Measurements from ENCODE around the gene EIF5.

Gene EIF5

GRCh38 chr14:103360548-103360947 lies 26.5 kb downstream of the EIF5 start:
- TF ChIP-seq SIN3A (IDR thresholded peaks at IDR 0.05; ENCODE audit: borderline replicate concordance, insufficient read depth, low read length) (no peak), REST (IDR thresholded peaks at IDR 0.05; ENCODE audit: insufficient read depth in 1 of 2, low read depth in 2 of 2, low read length in 2 of 2) (no peak), POLR2AphosphoS5 (IDR thresholded peaks at IDR 0.05; ENCODE audit: low read depth, low read length) (no peak), TAF1 (IDR thresholded peaks at IDR 0.05; ENCODE audit: borderline replicate concordance, insufficient read depth, low read length) (no peak), FOXP2 (optimal IDR thresholded peaks at IDR 0.05; ENCODE audit: borderline replicate concordance, extremely low read depth, extremely low read length, insufficient read depth) (no peak)

GRCh38 chr14:103361867-103362266 lies 27.8 kb downstream of the EIF5 start:
- TF ChIP-seq POLR2AphosphoS5 (IDR thresholded peaks at IDR 0.05; ENCODE audit: low read depth, low read length): no peak
- TF ChIP-seq FOXP2 (optimal IDR thresholded peaks at IDR 0.05; ENCODE audit: borderline replicate concordance, extremely low read depth, extremely low read length, insufficient read depth): no peak
- no peak for TF ChIP-seq SIN3A (IDR thresholded peaks at IDR 0.05; ENCODE audit: borderline replicate concordance, insufficient read depth, low read length)
- no peak for TF ChIP-seq TAF1 (IDR thresholded peaks at IDR 0.05; ENCODE audit: borderline replicate concordance, insufficient read depth, low read length)
- no peak for TF ChIP-seq REST (IDR thresholded peaks at IDR 0.05; ENCODE audit: insufficient read depth in 1 of 2, low read depth in 2 of 2, low read length in 2 of 2)

DNA sequence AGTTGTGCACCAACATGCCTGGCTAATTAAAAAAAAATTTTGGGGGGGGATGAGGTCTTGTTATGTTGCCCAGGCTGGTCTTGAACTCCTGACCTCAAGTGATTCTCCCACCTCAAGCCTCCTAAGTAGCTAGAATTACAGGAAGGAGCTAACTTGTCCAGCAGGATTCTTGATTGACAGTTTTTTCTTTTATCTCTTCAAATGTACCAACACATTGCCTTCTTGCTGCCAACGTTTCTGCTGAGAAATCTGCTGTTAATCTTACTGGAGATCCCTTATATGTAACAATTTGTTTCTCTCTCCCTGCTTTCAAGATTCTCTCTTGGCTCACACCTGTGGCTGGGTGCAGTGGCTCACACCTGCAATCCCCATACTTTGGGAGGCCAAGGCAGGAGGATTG lies 28.7 kb downstream of the EIF5 start:
- TF ChIP-seq REST (IDR thresholded peaks at IDR 0.05; ENCODE audit: insufficient read depth in 1 of 2, low read depth in 2 of 2, low read length in 2 of 2): no peak
- TF ChIP-seq POLR2AphosphoS5 (IDR thresholded peaks at IDR 0.05; ENCODE audit: low read depth, low read length): no peak
- TF ChIP-seq FOXP2 (optimal IDR thresholded peaks at IDR 0.05; ENCODE audit: borderline replicate concordance, extremely low read depth, extremely low read length, insufficient read depth): no peak
- TF ChIP-seq TAF1 (IDR thresholded peaks at IDR 0.05; ENCODE audit: borderline replicate concordance, insufficient read depth, low read length): no peak
- TF ChIP-seq SIN3A (IDR thresholded peaks at IDR 0.05; ENCODE audit: borderline replicate concordance, insufficient read depth, low read length): no peak

- no peak for TF ChIP-seq FOXP2 (optimal IDR thresholded peaks at IDR 0.05; ENCODE audit: borderline replicate concordance, extremely low read depth, extremely low read length, insufficient read depth)
- TF ChIP-seq TAF1 (IDR thresholded peaks at IDR 0.05; ENCODE audit: borderline replicate concordance, insufficient read depth, low read length): no peak
- no peak for TF ChIP-seq SIN3A (IDR thresholded peaks at IDR 0.05; ENCODE audit: borderline replicate concordance, insufficient read depth, low read length)
- no peak for TF ChIP-seq POLR2AphosphoS5 (IDR thresholded peaks at IDR 0.05; ENCODE audit: low read depth, low read length)
- TF ChIP-seq REST (IDR thresholded peaks at IDR 0.05; ENCODE audit: insufficient read depth in 1 of 2, low read depth in 2 of 2, low read length in 2 of 2): no peak
Measured at GRCh38 chr14:103366741-103367140, 32.7 kb downstream of the EIF5 start.

DNA sequence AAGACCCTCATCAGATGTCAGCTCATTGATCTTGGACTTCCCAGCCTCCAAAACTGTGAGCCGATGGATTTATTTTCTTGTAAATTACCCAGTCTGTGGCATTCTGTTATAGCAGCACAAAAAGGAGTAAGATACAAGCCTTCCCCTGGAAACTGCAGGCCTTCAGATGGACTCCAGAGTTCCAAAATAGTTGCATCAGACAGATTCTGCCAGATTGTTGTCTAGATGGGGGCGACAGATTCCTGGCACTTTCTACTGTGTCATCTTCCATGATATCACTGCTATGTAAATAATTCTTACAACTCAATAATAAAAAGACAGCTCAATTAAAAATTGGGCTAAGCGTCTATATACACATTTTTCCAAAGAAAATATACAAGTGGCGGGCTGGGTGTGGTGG lies 34.0 kb downstream of the EIF5 start:
- TF ChIP-seq FOXP2 (optimal IDR thresholded peaks at IDR 0.05; ENCODE audit: borderline replicate concordance, extremely low read depth, extremely low read length, insufficient read depth) (no peak), TAF1 (IDR thresholded peaks at IDR 0.05; ENCODE audit: borderline replicate concordance, insufficient read depth, low read length) (no peak), REST (IDR thresholded peaks at IDR 0.05; ENCODE audit: insufficient read depth in 1 of 2, low read depth in 2 of 2, low read length in 2 of 2) (no peak), SIN3A (IDR thresholded peaks at IDR 0.05; ENCODE audit: borderline replicate concordance, insufficient read depth, low read length) (no peak), POLR2AphosphoS5 (IDR thresholded peaks at IDR 0.05; ENCODE audit: low read depth, low read length) (no peak)
